A549 (cell line): ENCODE data around the gene RIN3. TPM values are rescaled to one million over a fixed set of nuclear protein-coding genes. Genes with fewer than 3 reads are reported as not detected.

Experiments used
- ATAC-seq, 2 experiments: fragments of 200-7000 bp in 1 of 2; fragments of >200 bp in 1 of 2; cut with Nextera tagmentation in 1 of 2; cut with Tn5 transposase in 1 of 2; 3 replicates each; pipeline versions ENCODE4 v1.8.0 to v1.9.1; 2018 to 2020; ENCODE audit warnings: mild to moderate bottlenecking in 1 of 2, moderate library complexity in 1 of 2
- CTCF ChIA-PET: fragments of 300-600 bp; sonication (Branson Sonifier 250); formaldehyde crosslinking; extraction: SDS; loops from one replicate; lab custom pipeline; 2021; ENCODE audit warnings: antibody characterized with exemption, inconsistent platforms; lab: Yijun Ruan, JAX
- POLR2A ChIA-PET: fragments of 350-600 bp; formaldehyde crosslinking; extraction: SDS; loops from one replicate; lab custom pipeline; 2021; ENCODE audit warnings: antibody characterized with exemption, inconsistent platforms; lab: Yijun Ruan, JAX
- DNase-seq, 2 experiments: peaks; one replicate each; pipeline versions ENCODE4 v3.0.0 to v3.0.0-alpha.2; 2011 to 2016; ENCODE audit warnings: low read depth in 1 of 2, low spot score in 1 of 2
- FAIRE-seq: peaks from 2 replicates; lab custom pipeline; 2011; peaks lifted over from hg19 to GRCh38; lab: Jason Lieb, UNC
- H3K27ac ChIP-seq, 2 experiments: fragments of >200 bp; sonication (Bioruptor Twin); formaldehyde crosslinking; 3 replicates each; pipeline ENCODE4 v1.5.1; 2016 to 2017
- H3K4me1 ChIP-seq: fragments of >200 bp; sonication (Bioruptor Twin); formaldehyde crosslinking; 3 replicates; pipeline ENCODE4 v1.6.1; 2016
- H3K4me2 ChIP-seq: fragments of >200 bp; sonication (Bioruptor Twin); formaldehyde crosslinking; 3 replicates; pipeline ENCODE4 v1.6.1; 2016
- H3K4me3 ChIP-seq: fragments of >200 bp; sonication (Bioruptor Twin); formaldehyde crosslinking; 3 replicates; pipeline ENCODE4 v1.5.1; 2016
- H3K9me3 ChIP-seq: fragments of >200 bp; sonication (Bioruptor Twin); formaldehyde crosslinking; 3 replicates; pipeline ENCODE4 v1.6.1; 2016
- BHLHE40 ChIP-seq: IDR thresholded peaks from 2 replicates; pipeline ENCODE4 v1.6.1; 2012; ENCODE audit warnings: low read depth, low read length, inconsistent platforms
- CTCF ChIP-seq: fragments of >200 bp; sonication (Bioruptor Twin); formaldehyde crosslinking; IDR thresholded peaks from 3 replicates; pipeline ENCODE4 v1.5.1; 2016
- EHMT2 ChIP-seq: fragments of 200-600 bp; sonication (generic); IDR thresholded peaks from 2 replicates; pipeline ENCODE4 v1.6.1; 2016; ENCODE audit warnings: antibody characterized with exemption, low read depth, mild to moderate bottlenecking, moderate library complexity
- ELK1 ChIP-seq: fragments of 150-350 bp; IDR thresholded peaks from 2 replicates; pipeline ENCODE4 v1.6.1; 2014; ENCODE audit warnings: low read depth, mild to moderate bottlenecking, low read length
- FOSL2 ChIP-seq, 2 experiments: fragments of 450-650 bp in 1 of 2; fragments of >200 bp in 1 of 2; sonication (Bioruptor Twin) in 1 of 2; formaldehyde crosslinking; IDR thresholded peaks; 2 replicates each; pipeline versions ENCODE4 v1.5.0 to v1.6.1; 2016 to 2020; ENCODE audit warnings: mild to moderate bottlenecking in 1 of 2, moderate library complexity in 1 of 2
- FOXS1 ChIP-seq: fragments of 250-450 bp; sonication (Bioruptor Pico); IDR thresholded peaks from 2 replicates; pipeline ENCODE4 v1.5.0; 2020; ENCODE audit warnings: mild to moderate bottlenecking, moderate library complexity
- GATA3 ChIP-seq: IDR thresholded peaks from 2 replicates; pipeline ENCODE4 v1.6.1; 2012; ENCODE audit warnings: borderline replicate concordance
- HDAC2 ChIP-seq: fragments of 200-600 bp; sonication (generic); IDR thresholded peaks from 2 replicates; pipeline ENCODE4 v1.6.1; 2016
- HOXB13 ChIP-seq: fragments of 250-450 bp; sonication (Bioruptor Pico); IDR thresholded peaks from 2 replicates; pipeline ENCODE4 v1.5.0; 2020; ENCODE audit warnings: low read depth, mild to moderate bottlenecking, moderate library complexity
- HOXB5 ChIP-seq: fragments of 250-450 bp; sonication (Bioruptor Pico); IDR thresholded peaks from 2 replicates; pipeline ENCODE4 v1.5.0; 2020; ENCODE audit warnings: mild to moderate bottlenecking, moderate library complexity
- JUN ChIP-seq, 2 experiments: fragments of >200 bp; sonication (Bioruptor Twin); formaldehyde crosslinking; IDR thresholded peaks; 2 replicates in 1 of 2; 3 replicates in 1 of 2; pipeline ENCODE4 v1.6.1; 2016 to 2017
- MAFK ChIP-seq: fragments of 450-650 bp; IDR thresholded peaks from 2 replicates; pipeline ENCODE4 v1.6.1; 2014; ENCODE audit not compliant: partially characterized antibody
- MAZ ChIP-seq: fragments of 150-350 bp; IDR thresholded peaks from 2 replicates; pipeline ENCODE4 v1.6.1; 2014; ENCODE audit warnings: antibody characterized with exemption, low read depth, low read length, borderline replicate concordance
- MYC ChIP-seq: IDR thresholded peaks from 2 replicates; pipeline ENCODE4 v1.6.1; 2012; ENCODE audit warnings: mild to moderate bottlenecking, inconsistent platforms, low read length, improper control_type of control experiment, borderline replicate concordance
- NPAS2 ChIP-seq: fragments of 250-450 bp; sonication (Bioruptor Pico); IDR thresholded peaks from 2 replicates; pipeline ENCODE4 v1.8.0; 2022; ENCODE audit warnings: mild to moderate bottlenecking, moderate library complexity, borderline replicate concordance
- PHF8 ChIP-seq: fragments of 200-600 bp; sonication (generic); IDR thresholded peaks from 2 replicates; pipeline ENCODE4 v1.6.1; 2016; ENCODE audit warnings: low read depth, mild to moderate bottlenecking, antibody characterized with exemption, moderate library complexity, borderline replicate concordance
- POLR2AphosphoS2 ChIP-seq: conservative IDR thresholded peaks from 2 replicates; pipeline ENCODE4 v1.6.1; 2012; ENCODE audit warnings: low read length, improper control_type of control experiment, inconsistent platforms
- RAD21 ChIP-seq, 2 experiments: fragments of >200 bp in 1 of 2; sonication (Bioruptor Twin) in 1 of 2; formaldehyde crosslinking in 1 of 2; IDR thresholded peaks in 1 of 2; conservative IDR thresholded peaks in 1 of 2; 2 replicates in 1 of 2; 3 replicates in 1 of 2; pipeline ENCODE4 v1.6.1; 2012 to 2018; ENCODE audit warnings: inconsistent platforms in 1 of 2
- RARB ChIP-seq: fragments of 250-450 bp; sonication (Bioruptor Pico); IDR thresholded peaks from 2 replicates; pipeline ENCODE4 v1.8.0; 2021; ENCODE audit warnings: mild to moderate bottlenecking, moderate library complexity
- RCOR1 ChIP-seq: fragments of 150-350 bp; IDR thresholded peaks from 2 replicates; pipeline ENCODE4 v1.6.1; 2014; ENCODE audit warnings: antibody characterized with exemption, low read length, low read depth
- REST ChIP-seq: fragments of 200-600 bp; sonication (generic); IDR thresholded peaks from 2 replicates; pipeline ENCODE4 v1.6.1; 2016; ENCODE audit warnings: antibody characterized with exemption, mild to moderate bottlenecking, moderate library complexity
- SMC3 ChIP-seq: fragments of >200 bp; sonication (Bioruptor Twin); formaldehyde crosslinking; IDR thresholded peaks from 3 replicates; pipeline ENCODE4 v1.6.1; 2018; ENCODE audit warnings: inconsistent platforms
- SREBF2 ChIP-seq: fragments of 450-650 bp; IDR thresholded peaks from 2 replicates; pipeline ENCODE4 v1.6.1; 2014; ENCODE audit warnings: mild to moderate bottlenecking, moderate library complexity
- TFCP2L1 ChIP-seq: fragments of 250-450 bp; sonication (Bioruptor Pico); IDR thresholded peaks from 2 replicates; pipeline ENCODE4 v1.5.0; 2021; ENCODE audit warnings: mild to moderate bottlenecking
- ZC3H11A ChIP-seq: fragments of 450-650 bp; IDR thresholded peaks from 2 replicates; pipeline ENCODE4 v1.6.1; 2014; ENCODE audit warnings: antibody characterized with exemption, mild to moderate bottlenecking
- ZFP36 ChIP-seq: fragments of 450-650 bp; IDR thresholded peaks from 2 replicates; pipeline ENCODE4 v1.6.1; 2014; ENCODE audit warnings: borderline replicate concordance; ENCODE audit not compliant: partially characterized antibody
- ZNF302 ChIP-seq: fragments of 250-450 bp; sonication (Bioruptor Pico); IDR thresholded peaks from 2 replicates; pipeline ENCODE4 v1.9.0; 2021; ENCODE audit warnings: inconsistent platforms, mild to moderate bottlenecking, moderate library complexity
- ZSCAN20 ChIP-seq: fragments of 250-450 bp; sonication (Bioruptor Pico); IDR thresholded peaks from 2 replicates; pipeline ENCODE4 v1.8.0; 2022; ENCODE audit warnings: mild to moderate bottlenecking, moderate library complexity
- WGBS: methylation state at CpG from one replicate; pipeline ENCODE4 v1.1.6; 2017; ENCODE audit errors: missing lambda C conversion rate; 5-methylcytosine and 5-hydroxymethylcytosine counted together
- polyA plus RNA-seq, 4 experiments: library from polyadenylated mRNA; depleted of rRNA in 3 of 4; stranded (reverse); fragments of >200 nt; fragmentation: RNase III in 1 of 4; extraction: RNeasy Plus Mini Kit Qiagen cat#74134 plus additional on column Dnase treatment in 1 of 4; gene quantifications; 2 replicates in 3 of 4; 3 replicates in 1 of 4; pipeline ENCODE4 v1.2.3, GENCODE V29; 2011 to 2017

RIN3 gene
- polyA plus RNA-seq, 2 of the 4 experiments (the other 2 are of a cell fraction): 5.6 to 14.5 TPM

GRCh38 chr14:92675976-92676375 is 162.4 kb downstream of the RIN3 start:
- Histone ChIP-seq H3K9me3 (no peaks in the 10 kb centered on the region), H3K4me3 (no peak overlapping the region), H3K4me1 (no peaks in the 10 kb centered on the region), H3K4me2 (no peak overlapping the region), H3K27ac (no peak overlapping the region)
- DNase-seq (no peak), FAIRE-seq (no peak), ATAC-seq (no peak)
- POLR2A ChIA-PET: no interaction called here
- 65% methylated on average over 9 of the region's 9 CpGs for WGBS
- CTCF ChIA-PET: interaction anchor here (1.4 to 2.2 kb wide), 3 partner anchors 11 to 68 kb away, joined by 4 to 8 read pairs (median 5); no protein-coding TSS in a partner anchor
- TF ChIP-seq ZSCAN20 (CRISPR knock-in tag) (no peak), SREBF2 (no peak), ELK1 (no peak), RARB (CRISPR knock-in tag) (no peak), FOSL2 (IDR thresholded peaks at IDR 0.05) (no peak), FOSL2 (CRISPR knock-in tag; IDR thresholded peaks at IDR 0.05) (no peak), EHMT2 (no peak), GATA3 (no peak), RAD21 (conservative IDR thresholded peaks at IDR 0.05 in 1 of 2, IDR thresholded peaks at IDR 0.05 in 1 of 2) (no peak), TFCP2L1 (no peak), MAFK (no peak), BHLHE40 (no peak), CTCF (no peak), FOXS1 (CRISPR knock-in tag) (no peak)

GRCh38 chr14:92676403-92677086 is 163.0 kb downstream of the RIN3 start:
- 91% methylated on average over 5 of the region's 8 CpGs for WGBS
- H3K4me1 ChIP-seq: no peaks in the 10 kb centered on the region
- DNase-seq (no peak), FAIRE-seq (no peak), ATAC-seq (no peak)
- TF ChIP-seq ZFP36 (peak; percentile 82), EHMT2 (no peak)
- H3K4me2 ChIP-seq: no peak overlapping the region
- no peak overlapping the region for H3K4me3 ChIP-seq
- CTCF ChIA-PET: interaction anchor here (0.6 to 2.2 kb wide), 4 partner anchors 10 to 52 kb away, joined by 3 to 8 read pairs (median 5); no protein-coding TSS in a partner anchor
- no peak overlapping the region for H3K27ac ChIP-seq
- POLR2A ChIA-PET: no interaction called here
- H3K9me3 ChIP-seq: no peaks in the 10 kb centered on the region

GRCh38 chr14:92677087-92677668 is 163.6 kb downstream of the RIN3 start:
- 0 out of 3 replicates have a peak, but pooled peaks cover under 1% of the 10 kb centered on the region for H3K9me3 ChIP-seq
- POLR2A ChIA-PET: no interaction called here
- no peak overlapping the region for H3K4me3 ChIP-seq
- CTCF ChIA-PET: interaction anchor here (0.6 to 2.2 kb wide), 3 partner anchors 9 to 53 kb away, joined by 5 to 8 read pairs (median 5); no protein-coding TSS in a partner anchor
- no peak overlapping the region for H3K4me2 ChIP-seq
- FAIRE-seq (no peak), DNase-seq (no peak), ATAC-seq (no peak)
- WGBS: 88% methylated on average over 4 of the region's 4 CpGs
- no peak overlapping the region for H3K27ac ChIP-seq
- H3K4me1 ChIP-seq: no peaks in the 10 kb centered on the region
- no peak for TF ChIP-seq MYC
- TF ChIP-seq HDAC2: no peak
- no peak for TF ChIP-seq PHF8
- TF ChIP-seq HOXB13 (CRISPR knock-in tag): no peak
- no peak for TF ChIP-seq HOXB5 (CRISPR knock-in tag)
- TF ChIP-seq POLR2AphosphoS2: no peak
- no peak for TF ChIP-seq RCOR1
- TF ChIP-seq BHLHE40: no peak
- no peak for TF ChIP-seq JUN (IDR thresholded peaks at IDR 0.05)
- TF ChIP-seq ZNF302 (CRISPR knock-in tag): no peak
- TF ChIP-seq REST: no peak
- no peak for TF ChIP-seq SMC3
- TF ChIP-seq NPAS2 (CRISPR knock-in tag): no peak
- TF ChIP-seq MAZ: no peak
- TF ChIP-seq ZC3H11A: no peak
